ENCODE results near the gene CEBPA.
A peak's percentile ranks its signal among the peaks of the same experiment; 100 is the strongest.

CEBPA gene

DNA sequence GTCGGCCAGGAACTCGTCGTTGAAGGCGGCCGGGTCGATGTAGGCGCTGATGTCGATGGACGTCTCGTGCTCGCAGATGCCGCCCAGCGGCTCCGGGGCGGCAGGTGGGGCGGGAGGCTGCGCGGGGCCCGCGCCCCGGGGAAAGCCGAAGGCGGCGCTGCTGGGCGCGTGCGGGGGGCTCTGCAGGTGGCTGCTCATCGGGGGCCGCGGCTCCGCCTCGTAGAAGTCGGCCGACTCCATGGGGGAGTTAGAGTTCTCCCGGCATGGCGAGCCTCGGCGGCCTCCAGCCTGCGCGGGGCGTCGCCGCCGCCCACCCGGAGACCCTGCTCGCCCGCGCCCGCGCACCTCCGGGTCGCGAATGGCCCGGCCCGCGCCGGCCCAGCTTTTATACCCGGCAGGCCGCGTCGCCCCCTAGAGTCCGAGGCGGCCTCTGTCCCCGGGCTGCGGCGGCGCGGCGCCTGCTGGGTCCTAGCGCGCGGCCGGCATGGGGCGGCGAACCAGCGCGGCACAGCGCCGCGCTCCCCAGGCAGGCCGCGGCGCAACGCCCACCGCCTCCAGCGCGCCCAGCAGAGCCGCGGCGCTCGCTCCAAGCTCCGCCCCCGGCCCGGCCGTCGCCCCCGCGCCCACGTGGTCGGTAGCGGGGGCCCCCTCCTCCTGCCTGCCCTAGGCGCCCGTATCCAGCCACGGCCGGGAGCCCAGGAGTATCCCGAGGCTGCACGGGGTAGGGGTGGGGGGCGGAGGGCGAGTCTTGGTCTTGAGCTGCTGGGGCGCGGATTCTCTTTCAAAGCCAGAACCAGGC, at the start of gene CEBPA:
Gene CEBPA, minus strand, starts transcription at position 360 of the 799 bp plus-strand sequence. Its CDS starts 120 bp downstream, at position 240.
- peak within 1 kb of the TSS; percentile 65 for H3K4me3 Mint-ChIP-seq
- no peak within 1 kb of the TSS for H3K27ac Mint-ChIP-seq
- DNase-seq (ENCODE audit: low spot score in 2 of 2) (peak; percentile 62 to 80), ATAC-seq (peak; percentile 93)
- H3K4me1 Mint-ChIP-seq = peaks cover 5% of the 10 kb centered on the region
- H3K36me3 Mint-ChIP-seq = no peaks in the 10 kb centered on the region
- H3K9me3 Mint-ChIP-seq = no peaks in the 10 kb centered on the region

DNA sequence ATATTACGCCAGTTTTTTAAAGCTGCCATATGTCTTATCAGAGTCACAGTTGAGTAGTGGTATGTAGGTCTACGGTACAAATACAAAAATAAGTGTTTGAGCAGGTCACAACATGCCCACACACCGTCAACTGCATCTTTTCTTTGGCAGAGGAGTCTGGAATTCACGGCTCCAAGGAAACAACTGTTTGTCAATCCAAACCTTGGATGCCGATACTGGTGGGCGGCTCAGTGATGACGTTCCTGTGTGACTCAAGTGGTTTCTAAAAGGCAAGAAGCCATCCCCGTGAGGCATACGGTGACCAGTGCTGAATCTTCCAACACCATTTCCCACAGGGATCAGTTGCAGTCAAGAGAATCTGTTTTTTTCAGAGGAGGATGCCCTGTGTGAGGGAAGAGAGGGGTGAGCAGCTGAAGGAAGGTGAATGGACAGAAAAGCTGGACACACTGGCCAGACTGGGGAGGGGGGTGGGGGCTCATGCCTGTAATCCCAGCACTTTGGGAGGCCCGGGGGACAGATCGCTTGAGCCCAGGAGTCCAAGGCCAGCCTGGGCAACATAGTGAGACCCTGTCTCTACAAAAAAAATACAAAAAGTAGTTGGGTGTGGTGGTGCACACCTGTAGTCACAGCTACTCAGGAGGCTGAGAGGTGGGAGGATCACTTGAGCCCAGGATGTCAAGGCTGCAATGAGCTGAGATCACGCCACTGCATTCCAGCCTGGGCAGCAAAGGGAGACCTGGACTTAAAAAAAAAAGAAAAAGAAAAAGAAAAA, 48.4 kb upstream of the CEBPA start:
- Mint-ChIP-seq H3K36me3 (no peaks in the 10 kb centered on the region), H3K9me3 (peaks cover 1% of the 10 kb centered on the region)
- ATAC-seq = no peak

DNA sequence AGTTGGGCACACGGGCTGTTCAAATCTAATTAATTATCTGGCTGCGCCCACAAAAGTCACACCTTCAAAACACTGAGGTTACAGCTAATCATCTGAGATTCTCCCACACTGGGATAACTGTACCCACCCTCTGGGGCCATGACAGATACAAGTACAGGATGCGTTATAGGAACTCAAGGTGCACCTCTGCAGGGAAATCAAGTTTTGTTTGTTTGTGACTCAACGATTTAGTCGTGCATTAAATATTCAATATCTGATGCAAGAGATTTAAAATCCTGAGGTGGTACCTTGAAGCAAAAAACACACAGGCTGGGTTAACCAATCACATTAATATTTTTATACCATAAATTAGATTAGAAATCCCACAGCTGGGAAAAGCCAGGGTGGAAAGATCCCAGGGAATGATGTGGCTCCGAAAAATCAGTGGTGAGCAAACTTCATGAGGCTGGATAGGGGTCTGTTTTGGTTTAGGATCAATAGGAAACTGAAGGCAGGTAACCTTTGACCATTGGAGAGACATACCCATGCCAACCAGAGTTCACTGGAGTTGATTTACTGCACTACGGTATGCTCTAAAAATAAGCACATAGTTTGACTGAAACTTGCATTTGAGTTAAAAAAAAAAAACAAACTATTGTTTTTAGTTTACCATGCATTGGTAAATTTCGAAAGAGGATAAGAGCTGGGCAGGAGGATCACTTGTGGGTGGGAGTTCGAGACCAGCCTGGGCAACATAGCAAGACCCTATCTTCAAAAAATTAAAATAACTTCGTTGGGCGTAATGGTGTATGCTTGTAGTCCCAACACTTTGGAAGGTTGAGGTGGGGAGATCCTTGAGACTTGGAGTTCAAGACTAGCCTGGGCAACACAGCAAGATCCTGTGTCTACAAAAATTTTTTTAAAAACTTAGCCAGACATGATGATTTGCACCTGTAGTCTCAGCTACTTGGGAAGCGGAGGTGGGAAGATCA, 47.3 kb upstream of the CEBPA start:
- no peaks in the 10 kb centered on the region for H3K9me3 Mint-ChIP-seq
- no peaks in the 10 kb centered on the region for H3K4me1 Mint-ChIP-seq
- no peak for DNase-seq (ENCODE audit: low spot score in 2 of 2)
- H3K4me3 Mint-ChIP-seq = no peak overlapping the region
- no peak overlapping the region for H3K27ac Mint-ChIP-seq
- no peak for ATAC-seq
- H3K36me3 Mint-ChIP-seq = no peaks in the 10 kb centered on the region

More for the DNA sequence above, 48.4 kb upstream of the CEBPA start:
- Mint-ChIP-seq H3K4me1 (no peaks in the 10 kb centered on the region), H3K4me3 (no peak overlapping the region), H3K27ac (no peak overlapping the region)
- DNase-seq (ENCODE audit: low spot score in 2 of 2) = no peak

DNA sequence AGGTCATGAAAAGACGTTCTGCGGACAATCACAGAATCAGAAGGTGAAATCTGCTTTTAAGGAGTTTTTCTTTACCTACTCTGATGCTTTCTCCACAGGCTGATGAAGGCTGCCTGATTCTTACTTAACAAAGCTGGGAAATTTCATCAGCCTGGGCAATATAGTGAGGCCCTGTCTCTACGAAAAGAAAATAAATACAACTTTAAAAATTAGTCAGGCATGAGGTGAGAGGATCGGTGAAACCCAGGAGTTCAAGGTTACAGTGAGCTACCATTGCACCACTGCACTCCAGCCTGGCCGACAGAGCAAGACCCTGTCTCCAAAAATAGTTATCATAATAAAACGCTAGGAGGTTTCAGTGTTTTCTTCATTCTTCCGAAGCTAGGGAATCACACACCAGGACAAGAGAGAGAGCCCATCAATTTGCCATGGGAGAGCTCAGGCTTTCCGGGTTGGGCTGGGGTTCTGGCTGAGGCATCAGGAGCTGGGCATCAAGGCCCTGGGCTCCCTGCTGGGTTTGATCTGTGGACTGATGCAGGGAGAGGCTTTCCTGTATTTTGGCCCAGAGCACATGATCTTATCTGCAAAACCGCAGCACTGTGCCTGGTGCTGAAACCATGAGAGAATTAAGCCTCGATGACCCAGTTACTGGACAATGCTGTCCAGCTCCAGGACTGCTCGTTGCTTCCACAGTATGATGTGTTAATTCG, 46.1 kb upstream of the CEBPA start:
- DNase-seq (ENCODE audit: low spot score in 2 of 2) (no peak), ATAC-seq (no peak)
- Mint-ChIP-seq H3K4me3 (no peak overlapping the region), H3K36me3 (no peaks in the 10 kb centered on the region), H3K9me3 (no peaks in the 10 kb centered on the region), H3K27ac (no peak overlapping the region), H3K4me1 (no peaks in the 10 kb centered on the region)

DNA sequence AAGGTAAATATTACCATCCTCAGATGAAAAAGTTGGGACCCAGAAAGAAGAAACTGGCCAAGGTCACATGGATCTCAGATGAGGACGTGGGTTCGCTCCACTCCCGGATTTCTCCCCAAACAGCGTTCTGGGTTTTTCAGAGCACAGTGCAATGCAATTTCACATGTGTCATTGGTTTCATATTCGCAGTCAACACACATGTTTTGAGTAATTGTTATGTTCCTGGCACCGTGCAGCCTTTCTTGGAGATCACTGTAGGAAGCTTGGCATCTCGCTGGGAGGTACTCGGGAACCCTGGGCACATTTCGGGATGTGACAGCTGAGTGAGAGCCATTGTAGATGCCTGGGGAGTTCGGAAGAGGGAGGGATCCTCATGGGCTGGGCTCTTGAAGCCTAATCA, 45.0 kb upstream of the CEBPA start:
- DNase-seq (ENCODE audit: low spot score in 2 of 2) = no peak
- H3K4me1 Mint-ChIP-seq = no peaks in the 10 kb centered on the region
- H3K27ac Mint-ChIP-seq = no peak overlapping the region
- no peaks in the 10 kb centered on the region for H3K9me3 Mint-ChIP-seq
- ATAC-seq = no peak
- H3K4me3 Mint-ChIP-seq = no peak overlapping the region
- H3K36me3 Mint-ChIP-seq = no peaks in the 10 kb centered on the region

DNA sequence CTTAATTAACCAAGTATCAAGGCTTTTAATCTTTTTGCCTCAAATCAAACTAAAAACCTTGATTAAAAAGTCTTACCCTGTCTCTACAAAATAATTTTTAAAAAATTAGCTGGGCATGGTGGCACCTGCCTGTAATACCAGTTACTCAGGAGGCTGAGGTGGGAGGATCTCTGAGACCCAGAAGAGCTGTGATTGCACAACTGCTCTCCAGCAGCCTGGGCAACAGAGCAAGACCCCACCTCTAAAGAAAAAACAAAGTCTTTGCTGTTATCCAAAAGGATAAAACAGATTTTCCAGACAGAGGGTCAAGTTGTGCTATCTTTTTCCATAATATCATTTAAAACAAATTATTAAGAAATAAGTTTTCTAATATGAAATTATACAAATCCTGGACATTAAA, 44.3 kb upstream of the CEBPA start:
- no peaks in the 10 kb centered on the region for H3K4me1 Mint-ChIP-seq
- ATAC-seq (no peak), DNase-seq (ENCODE audit: low spot score in 2 of 2) (no peak)
- H3K4me3 Mint-ChIP-seq = no peak overlapping the region
- H3K9me3 Mint-ChIP-seq = no peaks in the 10 kb centered on the region
- H3K36me3 Mint-ChIP-seq = no peaks in the 10 kb centered on the region
- no peak overlapping the region for H3K27ac Mint-ChIP-seq

DNA sequence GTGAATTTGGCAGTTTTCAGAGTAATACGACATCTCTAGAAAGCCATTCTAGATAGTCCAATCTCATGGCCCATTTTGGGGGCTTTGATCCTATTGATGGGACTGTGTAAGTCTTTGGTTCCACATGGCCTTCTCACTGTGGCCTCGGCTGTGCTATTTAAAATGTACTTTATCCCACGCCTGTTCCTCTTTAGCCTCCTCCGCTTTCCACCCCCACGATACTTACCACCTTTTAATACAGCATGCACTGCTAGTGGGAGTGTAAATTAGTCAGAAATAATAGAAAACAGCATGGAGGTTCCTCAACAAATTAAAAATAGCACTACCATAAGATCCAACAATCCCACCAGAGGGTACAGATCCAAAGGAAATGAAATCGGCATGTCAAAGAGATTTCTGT, 42.8 kb upstream of the CEBPA start:
- no peaks in the 10 kb centered on the region for H3K36me3 Mint-ChIP-seq
- H3K27ac Mint-ChIP-seq = no peak overlapping the region
- ATAC-seq = no peak

GRCh38 chr19:33344573-33344925, 42.2 kb upstream of the CEBPA start:
- H3K4me3 Mint-ChIP-seq = no peak overlapping the region
- no peaks in the 10 kb centered on the region for H3K36me3 Mint-ChIP-seq
- H3K4me1 Mint-ChIP-seq = no peaks in the 10 kb centered on the region
- DNase-seq (ENCODE audit: low spot score in 2 of 2) (no peak), ATAC-seq (no peak)
- H3K27ac Mint-ChIP-seq = no peak overlapping the region
- no peaks in the 10 kb centered on the region for H3K9me3 Mint-ChIP-seq

More for the DNA sequence above, 42.8 kb upstream of the CEBPA start:
- Mint-ChIP-seq H3K9me3 (no peaks in the 10 kb centered on the region), H3K4me3 (no peak overlapping the region), H3K4me1 (no peaks in the 10 kb centered on the region)
- DNase-seq (ENCODE audit: low spot score in 2 of 2) = no peak

- no peaks in the 10 kb centered on the region for H3K36me3 Mint-ChIP-seq
These were observed 41.7 kb upstream of the CEBPA start for GRCh38 chr19:33343859-33344572.

GRCh38 chr19:33343301-33343700, 41.0 kb upstream of the CEBPA start:
- H3K27ac Mint-ChIP-seq = no peak overlapping the region
- DNase-seq (ENCODE audit: low spot score in 2 of 2) (no peak), ATAC-seq (no peak)
- no peaks in the 10 kb centered on the region for H3K4me1 Mint-ChIP-seq
- H3K9me3 Mint-ChIP-seq = no peaks in the 10 kb centered on the region
- H3K4me3 Mint-ChIP-seq = no peak overlapping the region
- no peaks in the 10 kb centered on the region for H3K36me3 Mint-ChIP-seq

More at GRCh38 chr19:33343859-33344572, 41.7 kb upstream of the CEBPA start:
- no peak for ATAC-seq
- Mint-ChIP-seq H3K9me3 (no peaks in the 10 kb centered on the region), H3K27ac (no peak overlapping the region), H3K4me3 (no peak overlapping the region), H3K4me1 (no peaks in the 10 kb centered on the region)
- no peak for DNase-seq (ENCODE audit: low spot score in 2 of 2)

DNA sequence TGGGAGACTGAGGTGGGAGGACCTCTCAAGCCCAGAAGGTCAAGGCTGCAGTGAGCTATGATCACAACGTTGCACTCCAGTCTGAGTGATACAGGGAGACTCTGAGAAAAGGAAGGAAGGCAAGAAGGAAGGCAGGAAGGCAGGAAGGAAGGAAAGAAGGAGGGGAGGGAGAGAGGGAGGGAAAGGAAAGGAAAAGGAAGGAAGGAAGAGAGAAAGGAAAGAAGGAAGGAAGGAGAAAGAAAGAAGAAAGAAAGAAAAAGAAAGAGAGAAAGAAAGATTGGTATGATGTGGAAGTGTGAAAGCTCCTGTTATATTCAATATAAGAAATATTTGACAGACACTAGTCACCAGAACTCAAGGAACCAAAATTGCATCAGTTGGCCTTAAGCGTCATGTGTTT, 38.7 kb upstream of the CEBPA start:
- Mint-ChIP-seq H3K4me1 (no peaks in the 10 kb centered on the region), H3K27ac (no peak overlapping the region), H3K9me3 (no peaks in the 10 kb centered on the region), H3K36me3 (no peaks in the 10 kb centered on the region), H3K4me3 (no peak overlapping the region)
- DNase-seq (ENCODE audit: low spot score in 2 of 2) (no peak), ATAC-seq (no peak)

GRCh38 chr19:33339016-33339984, 37.0 kb upstream of the CEBPA start:
- DNase-seq (ENCODE audit: low spot score in 2 of 2) (no peak), ATAC-seq (no peak)
- Mint-ChIP-seq H3K4me1 (no peaks in the 10 kb centered on the region), H3K9me3 (no peaks in the 10 kb centered on the region), H3K36me3 (no peaks in the 10 kb centered on the region), H3K4me3 (no peak overlapping the region), H3K27ac (no peak overlapping the region)

DNA sequence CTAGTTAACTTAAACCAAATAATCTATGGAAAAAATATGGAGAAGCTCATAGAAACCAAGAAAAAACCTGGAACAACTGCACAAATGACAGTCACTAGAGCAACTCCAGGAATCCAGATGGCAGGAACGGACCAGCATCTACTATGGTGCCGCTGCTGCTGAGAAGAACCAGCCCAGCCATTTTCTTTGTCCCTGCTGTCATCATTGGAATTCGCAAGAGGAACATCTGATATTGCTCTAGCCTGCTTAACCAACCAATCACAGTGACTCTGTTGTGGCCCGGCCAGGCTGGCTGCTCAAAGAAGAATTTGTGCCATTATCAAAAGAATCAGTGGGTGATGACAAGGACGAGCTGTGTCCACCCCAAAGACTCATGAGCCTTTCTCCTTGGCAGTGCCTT, 33.1 kb upstream of the CEBPA start:
- no peaks in the 10 kb centered on the region for H3K36me3 Mint-ChIP-seq
- no peak overlapping the region for H3K4me3 Mint-ChIP-seq
- H3K27ac Mint-ChIP-seq = no peak overlapping the region
- ATAC-seq = no peak
- no peaks in the 10 kb centered on the region for H3K4me1 Mint-ChIP-seq
- DNase-seq (ENCODE audit: low spot score in 2 of 2) = no peak
- no peaks in the 10 kb centered on the region for H3K9me3 Mint-ChIP-seq
